ENCODE results near the gene ZIC5. TPM values are rescaled to one million over a fixed set of nuclear protein-coding genes. Genes with fewer than 3 reads are reported as not detected.

The ZIC5 gene
- total and polyA plus RNA-seq, 2 donors (not counting 1 experiment from before 2014, with no cell fraction given) = not detected

- peaks cover 2% of the 10 kb centered on the region for H4K20me1 ChIP-seq (ENCODE audit: control insufficient read depth, extremely low read depth, insufficient read depth, low read length)
- H3K27me3 ChIP-seq (ENCODE audit: control insufficient read depth, insufficient read depth, low read length) = peaks cover 42% of the 10 kb centered on the region
- H3K9me3 ChIP-seq (ENCODE audit: control insufficient read depth, insufficient read depth, low read depth, low read length) = no peaks in the 10 kb centered on the region
- no peak overlapping the region for H2AFZ ChIP-seq (ENCODE audit: low read length)
- no peak overlapping the region for H3K4me3 ChIP-seq (replicated peaks in 1 of 4; ENCODE audit: control extremely low read depth in 1 of 4, insufficient read depth in 1 of 4, low read depth in 3 of 4, low read length in 4 of 4)
- no peak for TF ChIP-seq CTCF (conservative IDR thresholded peaks at IDR 0.05 in 1 of 2, IDR thresholded peaks at IDR 0.05 in 1 of 2; ENCODE audit: low read depth in 1 of 2, low read length in 2 of 2)
- TF ChIP-seq EZH2 (IDR thresholded peaks at IDR 0.05; ENCODE audit: low read length, missing control alignments) = no peak
- DNase-seq (ENCODE audit: low read depth in 2 of 2) = no peak
- H3K79me2 ChIP-seq (ENCODE audit: control insufficient read depth, insufficient read depth, low read length) = no peaks in the 10 kb centered on the region
- H3K9ac ChIP-seq (ENCODE audit: insufficient read depth, low read length) = no peak overlapping the region
- no peaks in the 10 kb centered on the region for H3K4me1 ChIP-seq (ENCODE audit: control insufficient read depth, extremely low read depth, insufficient read depth, low read length)
- no peak overlapping the region for H3K27ac ChIP-seq (ENCODE audit: insufficient read depth, low read length)
- no peak overlapping the region for H3K4me2 ChIP-seq (ENCODE audit: extremely low read depth, insufficient read depth, low read length)
- no peaks in the 10 kb centered on the region for H3K36me3 ChIP-seq (ENCODE audit: control insufficient read depth, insufficient read depth, low read length)
Observed at GRCh38 chr13:99998261-99998660, 26.7 kb upstream of the ZIC5 start.

GRCh38 chr13:99997702-99998214 is 26.2 kb upstream of the ZIC5 start:
- Histone ChIP-seq H3K27ac (ENCODE audit: insufficient read depth, low read length) (no peak overlapping the region), H3K9ac (ENCODE audit: insufficient read depth, low read length) (no peak overlapping the region), H3K4me2 (ENCODE audit: extremely low read depth, insufficient read depth, low read length) (no peak overlapping the region), H3K79me2 (ENCODE audit: control insufficient read depth, insufficient read depth, low read length) (no peaks in the 10 kb centered on the region), H3K4me3 (replicated peaks in 1 of 4; ENCODE audit: control extremely low read depth in 1 of 4, insufficient read depth in 1 of 4, low read depth in 3 of 4, low read length in 4 of 4) (no peak overlapping the region), H3K36me3 (ENCODE audit: control insufficient read depth, insufficient read depth, low read length) (no peaks in the 10 kb centered on the region), H2AFZ (ENCODE audit: low read length) (no peak overlapping the region), H3K9me3 (ENCODE audit: control insufficient read depth, insufficient read depth, low read depth, low read length) (no peaks in the 10 kb centered on the region), H4K20me1 (ENCODE audit: control insufficient read depth, extremely low read depth, insufficient read depth, low read length) (peaks cover 2% of the 10 kb centered on the region), H3K4me1 (ENCODE audit: control insufficient read depth, extremely low read depth, insufficient read depth, low read length) (no peaks in the 10 kb centered on the region), H3K27me3 (ENCODE audit: control insufficient read depth, insufficient read depth, low read length) (peaks cover 45% of the 10 kb centered on the region)
- TF ChIP-seq EZH2 (IDR thresholded peaks at IDR 0.05; ENCODE audit: low read length, missing control alignments) = no peak
- TF ChIP-seq CTCF (conservative IDR thresholded peaks at IDR 0.05 in 1 of 2, IDR thresholded peaks at IDR 0.05 in 1 of 2; ENCODE audit: low read depth in 1 of 2, low read length in 2 of 2) = no peak
- no peak for DNase-seq (ENCODE audit: low read depth in 2 of 2)

GRCh38 chr13:99996381-99996973 is 24.9 kb upstream of the ZIC5 start:
- no peak overlapping the region for H2AFZ ChIP-seq (ENCODE audit: low read length)
- no peak for DNase-seq (ENCODE audit: low read depth in 2 of 2)
- no peak overlapping the region for H3K4me3 ChIP-seq (replicated peaks in 1 of 4; ENCODE audit: control extremely low read depth in 1 of 4, insufficient read depth in 1 of 4, low read depth in 3 of 4, low read length in 4 of 4)
- no peaks in the 10 kb centered on the region for H3K9me3 ChIP-seq (ENCODE audit: control insufficient read depth, insufficient read depth, low read depth, low read length)
- no peak overlapping the region for H3K9ac ChIP-seq (ENCODE audit: insufficient read depth, low read length)
- no peaks in the 10 kb centered on the region for H3K36me3 ChIP-seq (ENCODE audit: control insufficient read depth, insufficient read depth, low read length)
- H3K27ac ChIP-seq (ENCODE audit: insufficient read depth, low read length) = no peak overlapping the region
- H3K27me3 ChIP-seq (ENCODE audit: control insufficient read depth, insufficient read depth, low read length) = peaks cover 56% of the 10 kb centered on the region
- no peaks in the 10 kb centered on the region for H3K79me2 ChIP-seq (ENCODE audit: control insufficient read depth, insufficient read depth, low read length)
- peaks cover 2% of the 10 kb centered on the region for H4K20me1 ChIP-seq (ENCODE audit: control insufficient read depth, extremely low read depth, insufficient read depth, low read length)
- no peaks in the 10 kb centered on the region for H3K4me1 ChIP-seq (ENCODE audit: control insufficient read depth, extremely low read depth, insufficient read depth, low read length)
- TF ChIP-seq CTCF (conservative IDR thresholded peaks at IDR 0.05 in 1 of 2, IDR thresholded peaks at IDR 0.05 in 1 of 2; ENCODE audit: low read depth in 1 of 2, low read length in 2 of 2) = no peak
- no peak for TF ChIP-seq EZH2 (IDR thresholded peaks at IDR 0.05; ENCODE audit: low read length, missing control alignments)
- no peak overlapping the region for H3K4me2 ChIP-seq (ENCODE audit: extremely low read depth, insufficient read depth, low read length)
